Measurements from ENCODE around the gene SLC9A8. TPM values are rescaled to one million over a fixed set of nuclear protein-coding genes. Genes with fewer than 3 reads are reported as not detected.

The SLC9A8 gene
- total RNA-seq, 1 donor from 2014 or later: 4.3 TPM

Small RNAs within 50 kb of the gene (small RNA-seq; reads per million reads assigned to genes)
- gene RF00017 (ENCODE audit: low replicate concordance) (not detected), gene RF00019 (ENCODE audit: low replicate concordance) (not detected), gene RNU6-919P (ENCODE audit: low replicate concordance) (not detected)

Other genes with a start within 250 kb of the SLC9A8 start
- gene PTGIS, start 244.7 kb upstream of the SLC9A8 start, total RNA-seq: 27.7 TPM
- gene B4GALT5, start 99.0 kb upstream of the SLC9A8 start, total RNA-seq: 21.3 TPM
- gene SPATA2, start 102.7 kb downstream of the SLC9A8 start, total RNA-seq: 2.4 TPM
- gene RNF114, start 123.6 kb downstream of the SLC9A8 start, total RNA-seq: 86.4 TPM
- gene SNAI1, start 170.2 kb downstream of the SLC9A8 start, total RNA-seq: 0.31 TPM